GM19035 (cell line): ENCODE data around the gene ACVR1B.

Experiments
- ATAC-seq: cut with Tn5 transposase; IDR thresholded peaks from one replicate; pipeline ENCODE4 v1.9.1; 2021; ENCODE audit not compliant: unreplicated experiment

Gene ACVR1B

DNA sequence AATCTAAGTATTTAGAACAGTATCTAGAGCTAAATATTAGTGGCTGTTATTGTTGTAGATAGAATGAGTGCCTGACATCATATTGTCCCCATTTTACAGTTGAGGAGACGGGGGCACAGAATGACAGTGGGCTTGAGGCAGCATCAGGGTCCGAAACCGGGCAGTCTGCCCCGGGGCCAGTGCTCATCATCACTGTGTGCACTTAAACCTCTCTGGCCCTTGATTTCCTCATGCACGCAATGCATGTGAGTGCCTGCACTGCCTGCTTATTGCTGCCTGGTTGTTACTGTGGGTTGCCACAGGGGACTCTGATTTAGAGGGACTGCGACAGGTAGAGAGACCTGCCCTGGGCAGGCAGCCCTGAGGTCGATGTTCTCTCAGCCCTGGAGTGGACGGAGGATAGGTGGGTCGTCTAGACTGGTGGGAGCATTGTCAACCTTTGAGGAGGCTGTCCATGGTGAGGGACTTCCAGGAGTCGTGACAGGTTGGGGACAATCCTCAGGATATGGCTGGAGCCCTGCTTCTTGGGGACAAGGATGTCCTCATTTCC lies 34.4 kb upstream of the ACVR1B start:
- no peak for ATAC-seq

DNA sequence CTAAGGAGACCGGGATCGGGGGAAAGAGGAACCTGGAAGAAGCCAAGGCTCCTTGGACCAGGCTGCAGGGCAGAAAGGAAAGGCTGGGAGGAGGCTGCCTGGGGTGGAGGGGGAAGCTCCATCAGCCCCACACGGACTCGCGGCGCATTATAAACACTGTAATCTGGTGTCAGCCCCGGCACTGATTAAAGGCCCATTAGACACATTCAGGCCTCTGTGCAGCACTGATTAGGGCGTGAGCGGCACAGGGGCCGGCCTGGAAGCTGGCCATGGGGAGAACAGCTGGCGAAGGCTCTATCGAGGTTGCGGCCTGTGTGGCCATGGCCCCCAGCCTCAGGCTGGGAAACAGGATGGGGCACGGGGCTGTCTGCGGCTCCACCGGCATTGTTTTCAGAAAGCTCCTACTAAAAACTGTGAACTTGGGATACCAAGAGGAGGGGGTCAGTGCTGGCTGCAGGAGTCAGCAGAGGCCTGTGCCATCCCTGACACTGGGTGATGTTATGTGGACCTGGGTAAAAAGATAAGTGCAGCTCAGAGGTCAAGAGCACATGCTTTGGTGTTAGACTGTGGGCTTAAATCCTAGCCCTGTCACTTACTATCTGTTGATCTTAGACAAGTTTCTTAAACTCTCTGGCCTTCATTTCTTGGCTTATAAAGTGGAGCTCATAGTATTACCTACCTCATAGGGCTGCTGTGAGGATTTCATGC lies 33.6 kb upstream of the ACVR1B start:
- no peak for ATAC-seq

- ATAC-seq, result no peak
Measured at GRCh38 chr12:51920046-51920445, 31.5 kb upstream of the ACVR1B start.

DNA sequence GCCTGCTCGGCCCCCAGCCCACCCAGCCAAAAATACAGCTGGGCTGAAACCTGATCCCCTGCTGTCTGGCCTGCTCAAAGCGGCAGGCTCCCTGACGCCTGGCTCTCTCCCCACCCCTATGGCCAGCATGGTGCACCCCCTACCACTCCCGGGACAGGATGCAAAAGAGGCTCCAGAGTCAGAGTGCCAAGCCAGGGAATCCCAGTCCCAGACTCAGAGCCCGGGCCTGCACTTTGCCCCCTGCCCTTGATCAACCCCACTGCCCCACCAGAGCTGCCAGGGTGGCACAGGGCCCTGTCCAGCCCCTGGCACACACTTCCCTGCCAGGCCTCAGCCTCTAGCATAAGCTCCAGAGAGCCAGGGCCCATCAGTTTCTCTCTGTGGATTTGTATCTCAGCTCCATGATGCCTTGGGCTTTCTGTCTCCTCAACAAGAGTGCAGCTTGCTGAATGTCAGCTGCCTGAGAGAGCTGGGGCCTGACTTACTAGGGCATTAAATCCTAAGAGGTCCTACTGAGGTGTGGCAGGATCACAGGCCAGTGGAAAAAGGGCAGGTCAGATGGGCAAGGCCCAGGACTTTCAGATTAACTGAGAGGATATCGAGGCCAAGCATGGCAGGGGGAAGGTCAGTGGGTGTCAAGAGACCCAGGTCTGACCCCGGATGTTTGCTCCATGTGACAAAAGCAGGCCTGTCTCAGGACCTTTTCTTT lies 30.3 kb upstream of the ACVR1B start:
- ATAC-seq, result no peak

GRCh38 chr12:51922146-51922545 lies 29.4 kb upstream of the ACVR1B start:
- no peak for ATAC-seq

DNA sequence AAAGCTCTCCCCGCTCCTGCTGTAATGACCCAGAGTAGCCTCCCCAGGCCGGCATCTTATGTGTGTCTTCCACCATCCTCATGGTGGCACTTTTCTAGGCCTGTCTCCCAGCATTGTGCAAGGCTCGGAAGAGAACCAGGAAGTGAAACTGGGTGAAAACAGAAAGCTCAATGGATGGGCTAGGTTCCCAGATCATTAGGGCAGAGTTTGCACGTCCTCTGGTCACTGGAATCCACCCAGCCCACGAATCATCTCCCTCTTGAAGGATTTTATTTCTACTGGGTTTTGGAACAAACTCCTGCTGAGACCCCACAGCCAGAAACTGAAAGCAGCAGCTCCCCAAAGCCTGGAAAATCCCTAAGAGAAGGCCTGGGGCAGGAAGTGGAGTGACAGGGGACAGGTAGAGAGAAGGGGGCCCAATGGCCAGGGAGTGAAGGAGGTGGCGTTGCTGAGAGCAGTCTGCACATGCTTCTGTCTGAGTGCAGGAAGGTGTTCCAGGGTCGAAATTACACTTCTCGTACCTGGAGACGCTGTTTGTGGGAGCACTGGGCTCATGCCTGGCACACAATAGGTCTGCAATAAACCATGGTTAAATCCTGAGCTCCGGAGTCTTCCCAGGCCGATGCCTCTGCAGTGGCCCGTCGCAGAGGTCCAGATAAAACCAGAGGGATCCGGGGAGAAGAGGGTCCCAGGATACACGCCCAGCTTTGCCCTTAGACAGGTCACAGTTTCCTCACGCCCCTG lies 28.6 kb upstream of the ACVR1B start:
- no peak for ATAC-seq

DNA sequence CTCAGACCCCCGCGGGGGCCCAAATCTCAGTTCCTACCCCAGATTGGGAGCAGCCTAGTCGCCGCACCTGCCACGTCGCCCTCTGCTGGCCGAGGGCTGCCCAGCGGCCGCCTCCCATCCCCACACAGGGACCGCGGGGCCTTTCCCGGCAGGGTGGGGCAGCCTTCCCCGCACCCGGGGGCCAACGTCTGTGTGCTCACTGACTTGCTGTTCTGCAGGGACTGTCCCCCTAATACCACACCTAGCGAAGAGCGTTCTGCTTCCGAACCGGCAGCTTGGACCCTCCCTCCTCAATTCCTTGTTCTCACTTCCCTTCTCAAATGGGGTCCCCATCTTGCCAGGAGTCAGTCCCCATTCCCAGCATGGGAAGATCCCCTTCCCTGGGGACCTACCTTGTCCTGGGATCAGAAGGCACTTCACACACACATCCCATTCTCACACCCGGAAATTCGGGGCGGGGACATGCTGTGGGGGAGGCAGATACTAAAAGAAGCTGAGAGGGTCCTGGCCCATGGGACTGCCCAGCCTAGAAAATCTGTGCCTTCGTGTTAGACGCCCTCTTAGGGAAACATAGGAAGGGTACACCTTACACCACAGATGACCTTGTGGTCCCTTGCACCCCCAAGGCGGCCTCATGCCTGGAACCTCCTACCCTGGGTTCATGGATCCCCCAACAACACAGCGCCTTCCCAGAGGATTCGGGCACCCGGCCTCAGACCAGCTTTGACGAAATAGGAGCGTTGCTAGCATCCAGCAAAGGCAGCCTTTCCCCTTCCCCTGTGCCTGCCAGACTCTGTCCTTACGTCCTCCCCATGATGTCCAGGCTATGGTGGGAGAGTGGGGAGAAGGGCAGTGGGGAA lies 27.8 kb upstream of the ACVR1B start:
- no peak for ATAC-seq

DNA sequence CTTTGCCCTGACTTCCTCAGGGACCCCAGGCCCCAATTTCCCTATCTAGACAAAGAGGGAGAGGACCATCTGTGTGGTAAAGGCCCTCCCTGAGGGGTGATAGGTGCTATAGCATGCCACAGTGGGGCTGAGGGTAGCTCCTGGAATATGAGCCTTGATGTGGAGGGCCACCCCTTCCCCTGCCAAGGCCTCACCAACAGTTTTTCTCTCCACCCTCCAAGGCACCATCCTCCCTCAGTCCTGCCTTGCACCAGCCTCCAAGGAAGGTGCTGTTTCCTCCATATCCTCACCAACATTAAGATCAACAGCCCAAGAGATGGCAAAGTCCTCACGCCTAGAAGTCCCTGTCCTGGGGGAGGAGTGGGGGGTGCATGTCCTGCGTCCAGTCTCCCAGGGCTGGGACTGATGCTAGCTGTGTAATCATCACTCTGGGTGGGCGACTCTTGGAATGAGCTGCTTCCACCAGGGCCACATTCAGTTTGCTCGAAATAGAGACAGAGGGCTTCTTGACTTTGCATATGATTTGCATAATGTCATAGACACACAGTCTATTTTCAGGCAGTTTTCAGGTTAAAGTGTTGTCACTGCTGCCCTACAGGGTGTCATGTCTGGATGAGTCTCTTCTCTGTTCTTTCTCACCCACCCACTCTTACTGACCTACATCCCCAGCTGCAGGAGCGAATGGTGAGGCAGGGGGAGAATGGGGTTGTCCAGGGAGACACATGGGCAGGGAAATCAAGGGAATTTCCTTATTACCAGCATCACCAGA lies 26.8 kb upstream of the ACVR1B start:
- ATAC-seq, result peak; percentile 67

GRCh38 chr12:51925346-51926063 lies 26.0 kb upstream of the ACVR1B start:
- no peak for ATAC-seq

DNA sequence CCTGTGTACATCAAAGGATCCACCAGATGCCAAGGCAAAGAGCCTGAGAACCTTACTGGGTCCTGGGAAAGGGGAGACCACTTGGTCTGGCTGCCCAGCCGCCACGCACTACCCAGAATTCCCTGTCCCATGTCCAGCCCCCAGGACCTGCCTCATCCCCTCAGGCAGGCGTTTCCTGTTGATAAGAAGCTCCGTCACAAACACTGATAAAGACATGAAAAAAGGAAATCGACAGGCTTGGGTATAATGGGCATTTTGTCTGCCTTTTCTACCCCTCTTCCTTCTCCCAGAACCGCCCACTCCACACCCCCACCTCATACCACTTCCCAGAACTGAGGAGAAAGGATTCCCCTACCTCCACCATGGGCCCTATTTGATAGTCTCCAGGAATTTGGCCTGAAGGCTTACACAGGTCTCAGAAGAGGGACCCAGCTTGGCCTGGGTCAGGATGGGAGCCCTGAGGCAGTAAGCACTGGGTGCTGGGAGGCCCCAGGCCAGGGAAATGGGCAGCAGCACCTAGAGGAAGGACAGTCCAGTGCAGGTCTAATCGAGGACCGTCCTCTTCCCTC lies 25.4 kb upstream of the ACVR1B start:
- ATAC-seq, result no peak

- no peak for ATAC-seq
Measured at GRCh38 chr12:51926718-51927117, 24.8 kb upstream of the ACVR1B start.

GRCh38 chr12:51932218-51933076 lies 19.1 kb upstream of the ACVR1B start:
- no peak for ATAC-seq

DNA sequence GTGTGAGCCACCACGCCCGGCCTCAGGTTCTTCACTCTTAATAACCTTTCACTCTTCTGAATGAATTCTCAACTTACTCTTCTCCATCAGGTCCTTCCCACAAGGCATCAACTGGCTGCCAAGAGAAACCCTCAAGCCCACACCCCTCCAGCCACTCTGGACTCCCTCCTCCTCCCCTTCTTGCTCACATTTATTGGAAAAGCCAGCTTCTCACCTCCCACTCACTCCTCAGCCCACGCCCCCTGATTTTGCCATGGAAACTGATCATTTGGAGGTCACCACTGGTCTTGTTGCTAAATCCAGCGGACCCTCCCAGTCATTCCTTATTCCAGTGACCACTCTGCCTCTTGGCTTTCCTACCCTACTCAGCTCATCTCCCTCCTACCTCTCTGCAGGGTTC lies 17.4 kb upstream of the ACVR1B start:
- no peak for ATAC-seq

GRCh38 chr12:51937926-51938325 lies 13.6 kb upstream of the ACVR1B start:
- no peak for ATAC-seq

GRCh38 chr12:51938726-51939125 lies 12.8 kb upstream of the ACVR1B start:
- no peak for ATAC-seq

GRCh38 chr12:51941011-51941581 lies 10.4 kb upstream of the ACVR1B start:
- no peak for ATAC-seq

DNA sequence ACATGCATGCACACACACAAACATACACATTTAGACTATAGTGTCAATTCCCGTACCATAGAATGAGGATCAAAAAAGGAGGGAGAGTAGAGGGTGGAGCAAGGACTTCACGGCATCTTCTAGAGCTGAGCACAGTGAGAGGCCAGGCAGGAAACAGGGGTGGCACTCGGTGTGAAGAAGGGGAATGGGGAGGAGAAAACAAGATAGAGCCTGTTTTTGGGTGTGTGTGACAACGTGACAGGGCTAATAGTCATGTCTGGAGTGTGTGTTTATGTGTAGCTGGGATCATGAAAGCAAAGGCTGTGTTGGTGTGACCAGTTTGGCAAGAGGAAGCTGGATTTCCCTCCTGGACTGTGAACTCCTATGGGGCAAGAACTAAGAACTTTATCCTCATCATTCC lies 9.9 kb upstream of the ACVR1B start:
- no peak for ATAC-seq

DNA sequence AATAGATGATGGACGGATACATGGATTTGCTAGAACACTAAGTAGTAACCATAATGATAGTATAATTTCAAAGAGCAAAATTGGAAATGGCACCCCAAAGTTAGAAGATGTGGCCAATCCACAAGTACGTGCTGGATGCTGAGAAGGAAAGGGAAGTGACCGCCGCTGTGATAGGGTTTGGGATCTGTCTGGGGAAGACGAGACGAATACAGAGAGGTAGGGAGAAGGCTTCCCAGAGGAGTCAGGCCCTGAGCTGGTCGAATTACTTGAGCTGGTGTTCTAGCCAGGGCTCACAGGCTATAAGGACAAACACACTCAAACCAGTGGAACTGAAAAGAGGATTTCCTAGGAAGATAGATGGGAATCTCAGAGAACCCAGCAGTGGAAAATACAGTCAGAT lies 9.4 kb upstream of the ACVR1B start:
- ATAC-seq, result no peak
